ENCODE measurements around the gene TNIK.

The TNIK gene

DNA sequence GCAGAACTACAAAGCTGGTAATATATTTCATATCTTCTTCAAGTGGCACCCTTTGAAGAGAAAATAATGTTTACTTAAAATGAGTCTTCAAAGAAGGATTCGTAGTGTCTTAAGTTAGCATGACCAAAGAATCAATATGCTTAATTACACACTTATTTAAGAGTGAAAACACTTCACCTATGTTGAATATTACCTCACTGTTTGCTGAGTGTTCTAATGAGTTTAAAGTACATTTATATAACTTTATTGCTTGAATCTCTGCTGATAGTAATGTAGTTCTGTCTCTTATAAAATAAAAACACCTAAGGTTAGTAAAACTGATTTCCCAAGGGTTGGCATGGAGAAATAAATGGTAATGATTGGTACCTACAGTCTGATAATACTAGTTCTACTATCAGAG lies 290.3 kb downstream of the TNIK start:
- H3K36me3 ChIP-seq (ENCODE audit: insufficient read depth, low read length), result peaks cover 2% of the 10 kb centered on the region; the same call in 1 of the 2 replicates
- H3K9me3 ChIP-seq (ENCODE audit: control insufficient read depth, insufficient read depth, low read length), result no peaks in the 10 kb centered on the region
- H3K4me1 ChIP-seq (ENCODE audit: insufficient read depth, low read length), result peaks cover 22% of the 10 kb centered on the region
- H3K9ac ChIP-seq (ENCODE audit: low read depth, low read length), result no peak overlapping the region

DNA sequence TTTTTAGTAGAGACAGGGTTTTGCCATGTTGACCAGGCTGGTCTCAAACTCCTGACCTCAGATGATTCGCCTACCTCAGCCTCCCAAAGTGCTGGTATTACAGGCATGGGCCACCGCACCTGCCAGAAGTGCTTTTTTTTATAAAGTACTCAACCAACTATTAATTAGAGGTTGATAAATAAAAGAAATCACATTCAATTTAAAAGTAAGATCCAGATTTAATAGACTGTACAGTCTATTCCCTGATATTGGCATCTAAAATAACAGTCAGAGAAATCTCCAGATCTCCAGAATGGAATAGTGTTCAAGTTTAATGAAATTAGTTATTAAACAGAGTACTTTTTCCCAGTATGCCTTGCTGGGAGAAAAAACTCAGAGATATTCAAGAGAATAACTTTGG lies 290.8 kb downstream of the TNIK start:
- Histone ChIP-seq H3K9ac (ENCODE audit: low read depth, low read length) (no peak overlapping the region), H3K36me3 (ENCODE audit: insufficient read depth, low read length) (peaks cover 2% of the 10 kb centered on the region; the same call in 1 of the 2 replicates), H3K9me3 (ENCODE audit: control insufficient read depth, insufficient read depth, low read length) (no peaks in the 10 kb centered on the region), H3K4me1 (ENCODE audit: insufficient read depth, low read length) (peaks cover 22% of the 10 kb centered on the region)

DNA sequence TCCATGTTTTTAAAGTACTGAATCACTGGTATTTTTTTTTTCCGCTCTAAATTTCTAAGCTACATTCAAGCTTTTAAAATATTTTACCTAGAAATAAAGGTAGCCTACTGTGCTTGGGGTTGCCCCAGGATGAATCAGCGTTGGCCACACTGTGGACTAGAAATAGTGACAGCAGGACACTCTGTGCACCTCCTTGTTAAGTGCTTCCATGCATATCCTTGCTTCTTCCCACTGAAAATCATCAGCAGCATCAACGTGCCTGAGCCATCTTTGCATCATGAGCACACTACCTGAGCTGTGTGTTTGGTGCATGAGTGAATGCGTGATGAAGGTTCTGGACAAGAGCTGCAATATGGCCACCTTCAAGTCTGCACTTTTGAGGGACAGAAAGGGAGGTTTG lies 291.7 kb downstream of the TNIK start:
- no peaks in the 10 kb centered on the region for H3K9me3 ChIP-seq (ENCODE audit: control insufficient read depth, insufficient read depth, low read length)
- peaks cover 19% of the 10 kb centered on the region for H3K4me1 ChIP-seq (ENCODE audit: insufficient read depth, low read length)
- H3K9ac ChIP-seq (ENCODE audit: low read depth, low read length), result no peak overlapping the region
- H3K36me3 ChIP-seq (ENCODE audit: insufficient read depth, low read length), result peaks cover 2% of the 10 kb centered on the region; the same call in 1 of the 2 replicates

DNA sequence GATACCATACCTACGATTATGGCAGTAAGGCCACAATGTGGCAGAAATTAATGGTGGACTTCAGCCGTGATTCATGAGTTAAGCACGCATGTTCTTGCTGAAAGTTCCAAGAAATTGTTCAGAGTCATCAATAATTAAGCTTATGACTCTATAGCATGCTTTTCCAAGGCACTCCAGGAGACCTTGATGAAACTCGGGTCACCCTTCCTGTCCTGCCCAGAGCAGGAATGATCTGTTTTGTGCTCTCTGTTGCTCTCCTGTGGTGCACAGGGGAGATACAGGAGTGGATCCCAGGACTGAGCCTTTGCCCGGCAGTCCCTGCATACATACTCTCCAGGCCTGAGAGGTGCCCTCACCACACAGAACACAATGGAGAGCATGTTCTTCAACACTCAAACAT lies 292.1 kb downstream of the TNIK start:
- peaks cover 17% of the 10 kb centered on the region for H3K4me1 ChIP-seq (ENCODE audit: insufficient read depth, low read length)
- H3K9ac ChIP-seq (ENCODE audit: low read depth, low read length), result no peak overlapping the region
- peaks cover 3% of the 10 kb centered on the region; the same call in 1 of the 2 replicates for H3K9me3 ChIP-seq (ENCODE audit: control insufficient read depth, insufficient read depth, low read length)
- peaks cover 2% of the 10 kb centered on the region for H3K36me3 ChIP-seq (ENCODE audit: insufficient read depth, low read length)

DNA sequence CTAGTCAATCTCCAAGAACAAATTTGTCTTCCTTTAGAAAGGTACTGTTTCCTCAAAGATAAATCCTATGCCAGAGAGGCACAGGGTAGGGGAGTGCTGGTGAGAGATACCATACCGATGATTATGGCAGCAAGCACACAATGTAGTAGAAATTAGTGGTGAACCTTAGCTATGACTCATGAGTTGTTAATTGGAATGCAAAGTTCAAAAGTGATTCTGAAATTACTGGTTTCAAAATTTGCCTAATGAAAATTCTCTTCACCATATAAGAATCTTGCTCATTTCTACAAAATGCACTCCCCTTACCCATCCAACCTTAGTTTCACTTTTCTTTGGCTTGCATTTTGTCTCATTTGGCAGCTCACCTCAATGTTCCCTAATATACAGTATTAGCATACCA lies 294.2 kb downstream of the TNIK start:
- Histone ChIP-seq H3K4me1 (ENCODE audit: insufficient read depth, low read length) (peaks cover 17% of the 10 kb centered on the region), H3K9ac (ENCODE audit: low read depth, low read length) (no peak overlapping the region), H3K36me3 (ENCODE audit: insufficient read depth, low read length) (no peaks in the 10 kb centered on the region; the same call in none of the 2 replicates), H3K9me3 (ENCODE audit: control insufficient read depth, insufficient read depth, low read length) (peaks cover 7% of the 10 kb centered on the region; the same call in 1 of the 2 replicates)

DNA sequence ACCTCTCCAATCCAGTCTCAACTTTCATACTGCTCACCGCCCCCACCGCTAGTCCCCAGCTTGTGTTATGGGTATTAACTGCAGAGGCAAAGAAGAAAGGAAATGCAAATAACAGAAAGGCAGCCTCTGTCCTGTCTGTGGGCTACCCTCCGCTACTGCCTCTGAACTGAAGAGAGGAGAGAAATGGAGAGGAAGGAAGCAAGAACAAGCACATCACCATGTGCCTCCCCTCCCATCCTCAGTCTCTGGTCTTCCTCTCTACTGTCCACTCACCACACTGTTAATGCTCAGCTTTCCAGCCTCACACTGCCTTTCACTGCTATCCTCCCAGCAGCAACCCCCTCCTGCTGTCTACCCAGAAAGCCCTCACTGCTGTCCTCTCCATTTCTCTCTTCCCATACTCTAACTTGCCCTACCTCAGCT lies 294.7 kb downstream of the TNIK start:
- H3K36me3 ChIP-seq (ENCODE audit: insufficient read depth, low read length), result no peaks in the 10 kb centered on the region; the same call in none of the 2 replicates
- H3K9ac ChIP-seq (ENCODE audit: low read depth, low read length), result no peak overlapping the region
- peaks cover 7% of the 10 kb centered on the region; the same call in 1 of the 2 replicates for H3K9me3 ChIP-seq (ENCODE audit: control insufficient read depth, insufficient read depth, low read length)
- peaks cover 17% of the 10 kb centered on the region for H3K4me1 ChIP-seq (ENCODE audit: insufficient read depth, low read length)

DNA sequence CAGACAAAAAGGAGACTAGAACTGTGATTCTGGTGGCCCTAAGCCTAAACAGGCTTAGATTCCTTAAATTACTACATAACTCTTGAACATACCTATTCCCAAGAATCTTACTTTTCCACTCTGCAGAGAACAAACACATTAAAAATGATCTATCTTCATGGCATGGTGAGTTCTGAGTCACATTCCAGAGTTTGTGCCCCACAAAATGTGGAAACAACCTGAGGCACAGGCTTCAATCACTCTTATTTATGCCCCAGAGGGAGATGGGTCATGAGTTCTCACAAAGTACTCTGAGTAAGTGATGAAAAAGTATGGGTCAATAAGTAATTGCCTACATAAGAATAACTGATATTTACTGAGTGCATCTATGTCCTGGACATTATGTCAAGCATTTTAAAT lies 296.1 kb downstream of the TNIK start:
- no peak overlapping the region for H3K9ac ChIP-seq (ENCODE audit: low read depth, low read length)
- no peaks in the 10 kb centered on the region; the same call in none of the 2 replicates for H3K36me3 ChIP-seq (ENCODE audit: insufficient read depth, low read length)
- peaks cover 17% of the 10 kb centered on the region for H3K4me1 ChIP-seq (ENCODE audit: insufficient read depth, low read length)
- peaks cover 7% of the 10 kb centered on the region; the same call in 1 of the 2 replicates for H3K9me3 ChIP-seq (ENCODE audit: control insufficient read depth, insufficient read depth, low read length)

DNA sequence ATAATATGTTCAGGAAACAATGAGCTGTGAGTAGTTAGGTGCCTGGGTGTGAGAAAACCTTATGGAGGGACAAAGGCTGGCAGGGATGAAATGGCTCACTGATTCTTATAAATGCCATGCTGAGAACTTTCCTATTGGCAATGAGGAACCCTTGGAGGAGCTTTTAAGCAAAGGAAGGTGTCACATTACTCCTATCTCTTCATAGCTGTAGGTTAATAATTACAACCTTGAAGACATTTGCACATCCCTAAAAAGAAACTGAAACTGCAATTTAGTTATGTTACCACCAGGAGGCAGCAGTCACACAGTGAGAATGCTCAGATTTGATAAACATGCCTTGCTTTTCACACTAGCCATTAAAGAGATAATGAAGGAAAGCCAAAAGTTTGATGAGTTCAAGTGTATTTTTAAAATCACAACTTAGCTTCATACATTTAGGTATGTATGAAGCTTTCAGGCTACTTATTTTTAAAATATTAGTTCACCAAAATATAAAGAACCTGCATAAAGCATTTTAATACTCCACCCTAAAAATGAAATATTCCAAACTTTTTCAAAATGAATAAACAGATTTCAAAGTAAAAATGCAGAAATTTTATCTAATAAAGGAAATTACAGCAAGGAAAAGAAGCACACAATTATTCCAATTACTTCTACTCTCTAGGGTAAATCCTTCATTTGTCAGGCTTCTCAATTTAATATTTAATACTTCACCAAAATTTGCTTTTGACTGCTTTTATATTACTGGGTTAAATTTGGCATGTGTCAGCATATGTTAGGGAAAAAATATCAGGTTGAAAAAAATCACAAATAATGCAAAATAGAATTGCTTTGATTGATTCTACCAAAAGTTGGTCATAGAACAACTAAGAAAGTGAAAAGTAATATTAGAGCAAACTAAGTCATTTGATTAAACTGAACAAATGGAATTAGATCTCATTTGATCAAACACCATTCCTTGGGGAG lies 296.8 kb downstream of the TNIK start:
- Histone ChIP-seq H3K36me3 (ENCODE audit: insufficient read depth, low read length) (no peaks in the 10 kb centered on the region; the same call in none of the 2 replicates), H3K9ac (ENCODE audit: low read depth, low read length) (no peak overlapping the region), H3K4me1 (ENCODE audit: insufficient read depth, low read length) (peaks cover 13% of the 10 kb centered on the region), H3K9me3 (ENCODE audit: control insufficient read depth, insufficient read depth, low read length) (peaks cover 7% of the 10 kb centered on the region; the same call in 1 of the 2 replicates)

DNA sequence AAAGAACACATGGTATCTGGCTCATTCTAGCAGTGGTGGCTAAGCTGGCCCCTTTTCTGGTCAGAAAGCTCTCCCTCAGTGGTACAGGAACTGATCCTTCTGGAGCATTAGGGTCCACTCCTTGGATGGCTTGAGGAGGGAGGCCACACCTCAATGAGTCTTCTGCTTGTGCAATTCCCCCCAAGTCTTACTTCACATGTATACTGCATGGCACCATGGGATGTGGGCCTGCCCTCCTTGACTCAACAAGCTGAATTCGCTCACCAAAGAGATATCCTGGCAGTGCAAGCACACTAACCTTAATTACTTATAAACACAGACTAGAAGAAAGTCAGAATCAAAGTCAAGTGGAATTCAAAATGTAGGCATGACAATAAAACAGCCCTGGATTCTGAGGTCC lies 299.9 kb downstream of the TNIK start:
- peaks cover 7% of the 10 kb centered on the region; the same call in 1 of the 2 replicates for H3K9me3 ChIP-seq (ENCODE audit: control insufficient read depth, insufficient read depth, low read length)
- no peaks in the 10 kb centered on the region; the same call in none of the 2 replicates for H3K36me3 ChIP-seq (ENCODE audit: insufficient read depth, low read length)
- H3K9ac ChIP-seq (ENCODE audit: low read depth, low read length), result no peak overlapping the region
- H3K4me1 ChIP-seq (ENCODE audit: insufficient read depth, low read length), result no peaks in the 10 kb centered on the region

DNA sequence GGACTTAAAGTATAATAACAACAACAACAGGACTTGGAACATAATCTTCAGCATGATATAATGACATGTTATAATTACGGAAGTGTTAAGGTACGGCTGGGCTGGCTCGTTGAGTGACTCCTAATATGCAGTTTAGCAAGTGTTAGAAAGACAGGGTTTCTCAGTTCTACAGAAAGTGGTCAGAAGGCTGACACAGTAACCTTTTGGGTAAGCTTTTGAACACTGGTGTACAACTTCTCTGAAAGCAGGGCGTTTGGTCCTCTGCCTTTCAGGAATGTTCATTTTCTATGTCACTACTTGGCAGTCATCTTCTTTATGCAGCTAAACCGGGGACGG lies 300.4 kb downstream of the TNIK start:
- H3K36me3 ChIP-seq (ENCODE audit: insufficient read depth, low read length), result no peaks in the 10 kb centered on the region; the same call in none of the 2 replicates
- H3K9me3 ChIP-seq (ENCODE audit: control insufficient read depth, insufficient read depth, low read length), result peaks cover 7% of the 10 kb centered on the region; the same call in 1 of the 2 replicates
- no peak overlapping the region for H3K9ac ChIP-seq (ENCODE audit: low read depth, low read length)
- no peaks in the 10 kb centered on the region for H3K4me1 ChIP-seq (ENCODE audit: insufficient read depth, low read length)

DNA sequence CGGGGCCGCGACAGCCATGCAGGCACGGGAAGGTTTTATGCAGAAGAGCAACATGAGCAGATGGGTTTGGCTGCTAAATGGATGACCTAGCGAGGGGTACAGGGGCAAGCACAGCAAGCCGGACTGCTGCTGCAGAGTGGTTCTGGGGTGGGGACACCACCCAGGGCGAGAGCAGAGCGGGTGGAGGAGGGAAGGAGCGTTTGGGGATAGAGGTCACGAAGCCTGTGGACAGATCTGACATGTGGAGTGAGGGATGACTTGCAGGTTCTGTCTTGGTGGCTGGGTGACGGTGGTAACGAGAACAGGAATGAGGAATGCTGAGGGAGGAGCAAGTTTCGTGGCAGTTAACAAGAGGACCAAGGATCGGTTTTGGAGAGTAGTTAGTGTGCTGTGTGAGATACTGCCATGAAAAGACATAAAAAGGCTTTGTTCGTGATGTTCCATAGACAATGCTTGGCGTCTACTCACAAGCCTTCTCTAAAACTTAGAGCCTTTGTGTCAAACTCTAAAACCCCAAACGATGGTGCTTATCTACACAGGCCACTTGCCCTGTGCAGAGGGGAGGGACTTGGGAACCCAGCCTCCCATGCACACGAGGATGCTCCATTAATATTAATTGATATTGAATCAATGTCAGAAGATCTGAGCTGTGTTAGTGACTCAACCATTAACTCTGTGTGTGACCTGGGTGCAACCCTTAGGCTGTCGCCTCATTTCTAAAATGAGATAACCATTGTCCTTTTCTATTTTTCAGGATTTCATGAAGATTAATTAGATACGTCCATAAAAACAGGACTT lies 301.0 kb downstream of the TNIK start:
- Histone ChIP-seq H3K36me3 (ENCODE audit: insufficient read depth, low read length) (no peaks in the 10 kb centered on the region; the same call in none of the 2 replicates), H3K9me3 (ENCODE audit: control insufficient read depth, insufficient read depth, low read length) (peaks cover 7% of the 10 kb centered on the region; the same call in 1 of the 2 replicates), H3K9ac (ENCODE audit: low read depth, low read length) (no peak overlapping the region)

DNA sequence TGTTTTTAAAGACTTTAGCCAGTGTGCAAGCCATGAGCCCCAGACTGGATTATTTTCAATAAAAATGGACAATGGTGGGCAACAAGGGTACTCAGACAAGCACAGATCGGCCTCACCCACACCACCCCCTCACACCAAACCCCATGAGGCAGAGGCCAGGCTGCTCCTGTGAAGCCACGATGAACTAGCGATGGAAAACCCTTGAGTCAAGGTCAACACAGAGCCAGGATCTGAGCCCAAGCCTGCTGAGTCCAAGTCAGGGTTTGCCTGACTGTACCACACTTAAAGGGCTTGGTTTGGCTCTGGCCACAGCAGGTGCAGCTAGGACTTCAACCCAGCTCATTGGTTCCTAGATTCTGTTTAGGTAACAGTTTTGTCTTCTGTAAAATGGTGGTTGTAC lies 302.2 kb downstream of the TNIK start:
- H3K36me3 ChIP-seq (ENCODE audit: insufficient read depth, low read length), result no peaks in the 10 kb centered on the region; the same call in 1 of the 2 replicates
- no peak overlapping the region for H3K9ac ChIP-seq (ENCODE audit: low read depth, low read length)
- H3K4me1 ChIP-seq (ENCODE audit: insufficient read depth, low read length), result no peaks in the 10 kb centered on the region
- H3K9me3 ChIP-seq (ENCODE audit: control insufficient read depth, insufficient read depth, low read length), result peaks cover 3% of the 10 kb centered on the region; the same call in 1 of the 2 replicates

More for the DNA sequence above, 301.0 kb downstream of the TNIK start:
- H3K4me1 ChIP-seq (ENCODE audit: insufficient read depth, low read length), result no peaks in the 10 kb centered on the region

DNA sequence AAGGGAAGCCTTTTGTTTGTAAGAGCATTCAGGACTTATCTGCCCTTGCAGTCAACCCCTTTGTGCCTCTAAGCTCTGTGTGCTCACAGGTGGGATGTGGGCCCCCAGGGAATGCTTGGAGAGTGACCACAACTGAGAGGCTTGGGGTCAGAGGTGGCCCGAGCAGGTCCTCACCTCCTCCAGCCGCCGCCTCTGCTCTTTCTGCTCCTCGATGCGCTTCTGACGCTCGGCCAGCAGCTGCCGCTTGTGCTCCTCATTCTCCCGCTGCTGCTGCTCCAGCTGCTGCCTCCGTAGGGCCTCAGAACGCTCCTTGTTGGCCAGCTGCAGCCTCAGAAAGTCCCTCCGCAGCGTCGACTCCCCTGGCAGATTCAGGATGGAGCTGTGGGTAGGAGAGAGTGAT lies 302.9 kb downstream of the TNIK start:
- no peak overlapping the region for H3K9ac ChIP-seq (ENCODE audit: low read depth, low read length)
- 0 out of 2 replicates have a peak, but pooled peaks cover 1% of the 10 kb centered on the region for H3K4me1 ChIP-seq (ENCODE audit: insufficient read depth, low read length)
- no peaks in the 10 kb centered on the region for H3K36me3 ChIP-seq (ENCODE audit: insufficient read depth, low read length)
- no peaks in the 10 kb centered on the region for H3K9me3 ChIP-seq (ENCODE audit: control insufficient read depth, insufficient read depth, low read length)

DNA sequence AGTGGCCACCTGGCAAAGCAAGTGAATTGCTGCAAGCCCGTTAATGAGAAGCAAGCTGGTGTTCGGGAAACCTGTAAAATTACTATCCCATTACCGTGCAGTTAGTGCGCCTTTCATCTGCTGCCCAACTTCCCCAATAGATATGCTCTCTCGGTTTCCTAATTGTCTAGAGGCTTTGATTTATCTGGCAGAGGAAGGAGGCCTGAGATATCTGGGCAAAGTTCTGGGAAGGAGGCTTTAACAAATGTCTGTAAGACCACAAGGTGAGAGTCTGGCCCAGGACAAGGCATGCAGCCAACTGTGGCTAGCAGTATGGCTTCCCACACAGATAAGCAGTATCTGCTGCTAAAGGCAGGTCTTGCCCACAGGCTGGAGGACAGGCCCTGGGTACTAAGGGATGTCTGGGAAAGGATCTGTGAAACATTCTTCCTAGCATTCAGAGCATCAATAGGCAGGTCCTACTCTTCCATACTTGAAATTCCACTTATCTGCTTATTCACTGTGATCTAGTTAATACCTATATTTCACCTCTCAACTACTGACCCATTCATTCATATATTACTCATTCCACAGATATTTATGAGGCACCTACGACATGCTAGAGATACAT lies 303.7 kb downstream of the TNIK start:
- Histone ChIP-seq H3K9ac (ENCODE audit: low read depth, low read length) (no peak overlapping the region), H3K36me3 (ENCODE audit: insufficient read depth, low read length) (no peaks in the 10 kb centered on the region), H3K9me3 (ENCODE audit: control insufficient read depth, insufficient read depth, low read length) (no peaks in the 10 kb centered on the region), H3K4me1 (ENCODE audit: insufficient read depth, low read length) (0 out of 2 replicates have a peak, but pooled peaks cover 3% of the 10 kb centered on the region)
